Cerebellar cortex (tissue), 1 donor: ENCODE measurements around the gene PET100.
A peak's percentile ranks its signal among the peaks of the same experiment; 100 is the strongest.

Experiments used
- DNase-seq: peaks from one replicate; pipeline ENCODE4 v3.0.0-alpha.2; 2015; ENCODE audit warnings: low spot score

PET100 gene

GRCh38 chr19:7629347-7630054, at the start of gene PET100, which contains the start of gene XAB2:
PET100 (plus strand) TSS chr19:7629793; CDS start chr19:7629834, 41 bp downstream.
XAB2 (minus strand) TSS chr19:7629545; CDS start chr19:7629527, 18 bp downstream.
- peak; percentile 99 for DNase-seq

- DNase-seq = no peak
These were observed 47.1 kb upstream of the PET100 start for GRCh38 chr19:7582446-7582845.

GRCh38 chr19:7589822-7590221, 39.8 kb upstream of the PET100 start:
- DNase-seq = no peak

- no peak for DNase-seq
These were observed 39.3 kb upstream of the PET100 start for GRCh38 chr19:7590256-7590655.

- DNase-seq = peak; percentile 48
These were observed 34.0 kb upstream of the PET100 start, which contains the start of gene CAMSAP3 for GRCh38 chr19:7595466-7596133. CAMSAP3 (plus strand) TSS chr19:7595863; CDS start chr19:7596003, 140 bp downstream.

GRCh38 chr19:7596211-7596937, 33.2 kb upstream of the PET100 start:
- no peak for DNase-seq

GRCh38 chr19:7597689-7598088, 31.9 kb upstream of the PET100 start:
- DNase-seq = peak; percentile 7

- no peak for DNase-seq
These were observed 31.4 kb upstream of the PET100 start for GRCh38 chr19:7598180-7598579.

GRCh38 chr19:7600721-7601120, 28.9 kb upstream of the PET100 start:
- DNase-seq = no peak

- DNase-seq = no peak
These were observed 27.2 kb upstream of the PET100 start for GRCh38 chr19:7602240-7602934.

- no peak for DNase-seq
These were observed 26.6 kb upstream of the PET100 start for GRCh38 chr19:7602935-7603497.

GRCh38 chr19:7603919-7604318, 25.7 kb upstream of the PET100 start:
- DNase-seq = no peak

- DNase-seq = peak; percentile 49
These were observed 23.9 kb upstream of the PET100 start for GRCh38 chr19:7605490-7606222.

- DNase-seq = no peak
These were observed 23.3 kb upstream of the PET100 start for GRCh38 chr19:7606289-7606688.

- DNase-seq = no peak
These were observed 22.2 kb upstream of the PET100 start for GRCh38 chr19:7607212-7607873.

GRCh38 chr19:7607874-7608560, 21.6 kb upstream of the PET100 start:
- DNase-seq = no peak

- no peak for DNase-seq
These were observed 18.9 kb upstream of the PET100 start for GRCh38 chr19:7610491-7611240.

- no peak for DNase-seq
These were observed 17.9 kb upstream of the PET100 start for GRCh38 chr19:7611541-7612279.
